ENCODE measurements around the gene TRIM14. TPM values are rescaled to one million over a fixed set of nuclear protein-coding genes. Genes with fewer than 3 reads are reported as not detected.

The TRIM14 gene
- total RNA-seq, 1 donor from 2014 or later, result 1.8 TPM

GRCh38 chr9:98159790-98160189 is 40.8 kb upstream of the TRIM14 start:
- FAIRE-seq, result no peak
- Histone ChIP-seq H3K4me3 (ENCODE audit: low read depth, low read length) (no peak overlapping the region), H3K36me3 (ENCODE audit: control insufficient read depth, insufficient read depth, low read length) (peaks cover 9% of the 10 kb centered on the region), H3K27me3 (ENCODE audit: control insufficient read depth, insufficient read depth, low read length) (no peaks in the 10 kb centered on the region)
- DNase-seq (ENCODE audit: low read depth), result no peak
- no peak for TF ChIP-seq CTCF (IDR thresholded peaks at IDR 0.05; ENCODE audit: insufficient read depth, low read length, severe bottlenecking)

GRCh38 chr9:98159301-98159700 is 40.3 kb upstream of the TRIM14 start:
- Histone ChIP-seq H3K36me3 (ENCODE audit: control insufficient read depth, insufficient read depth, low read length) (peaks cover 9% of the 10 kb centered on the region), H3K4me3 (ENCODE audit: low read depth, low read length) (no peak overlapping the region), H3K27me3 (ENCODE audit: control insufficient read depth, insufficient read depth, low read length) (no peaks in the 10 kb centered on the region)
- DNase-seq (ENCODE audit: low read depth) (no peak), FAIRE-seq (no peak)
- TF ChIP-seq CTCF (IDR thresholded peaks at IDR 0.05; ENCODE audit: insufficient read depth, low read length, severe bottlenecking), result no peak

- Histone ChIP-seq H3K36me3 (ENCODE audit: control insufficient read depth, insufficient read depth, low read length) (peaks cover 9% of the 10 kb centered on the region), H3K27me3 (ENCODE audit: control insufficient read depth, insufficient read depth, low read length) (no peaks in the 10 kb centered on the region)
These were observed 39.2 kb upstream of the TRIM14 start for GRCh38 chr9:98158071-98158831.

GRCh38 chr9:98157372-98157771 is 38.4 kb upstream of the TRIM14 start:
- no peak for TF ChIP-seq CTCF (IDR thresholded peaks at IDR 0.05; ENCODE audit: insufficient read depth, low read length, severe bottlenecking)
- H3K27me3 ChIP-seq (ENCODE audit: control insufficient read depth, insufficient read depth, low read length), result no peaks in the 10 kb centered on the region
- DNase-seq (ENCODE audit: low read depth), result no peak
- peaks cover 9% of the 10 kb centered on the region for H3K36me3 ChIP-seq (ENCODE audit: control insufficient read depth, insufficient read depth, low read length)
- no peak overlapping the region for H3K4me3 ChIP-seq (ENCODE audit: low read depth, low read length)
- FAIRE-seq, result no peak

More at GRCh38 chr9:98158071-98158831, 39.2 kb upstream of the TRIM14 start:
- H3K4me3 ChIP-seq (ENCODE audit: low read depth, low read length), result no peak overlapping the region
- no peak for TF ChIP-seq CTCF (IDR thresholded peaks at IDR 0.05; ENCODE audit: insufficient read depth, low read length, severe bottlenecking)
- DNase-seq (ENCODE audit: low read depth), result peak; percentile 30
- FAIRE-seq, result no peak

GRCh38 chr9:98154678-98155077 is 35.7 kb upstream of the TRIM14 start:
- H3K27me3 ChIP-seq (ENCODE audit: control insufficient read depth, insufficient read depth, low read length), result no peaks in the 10 kb centered on the region
- DNase-seq (ENCODE audit: low read depth), result peak; percentile 54
- H3K4me3 ChIP-seq (ENCODE audit: low read depth, low read length), result no peak overlapping the region
- peaks cover 8% of the 10 kb centered on the region for H3K36me3 ChIP-seq (ENCODE audit: control insufficient read depth, insufficient read depth, low read length)
- TF ChIP-seq CTCF (IDR thresholded peaks at IDR 0.05; ENCODE audit: insufficient read depth, low read length, severe bottlenecking), result no peak
- FAIRE-seq, result no peak

GRCh38 chr9:98152526-98152925 is 33.5 kb upstream of the TRIM14 start:
- Histone ChIP-seq H3K36me3 (ENCODE audit: control insufficient read depth, insufficient read depth, low read length) (peaks cover 10% of the 10 kb centered on the region), H3K4me3 (ENCODE audit: low read depth, low read length) (no peak overlapping the region), H3K27me3 (ENCODE audit: control insufficient read depth, insufficient read depth, low read length) (no peaks in the 10 kb centered on the region)
- DNase-seq (ENCODE audit: low read depth) (no peak), FAIRE-seq (no peak)
- no peak for TF ChIP-seq CTCF (IDR thresholded peaks at IDR 0.05; ENCODE audit: insufficient read depth, low read length, severe bottlenecking)

All from bronchial epithelial cell (primary cell).